K562 (cell line): ENCODE results near the gene DOCK1. TPM values are rescaled to one million over a fixed set of nuclear protein-coding genes. Genes with fewer than 3 reads are reported as not detected.

Experiments used
- CBFA2T2 ChIP-seq: fragments of 450-650 bp; conservative IDR thresholded peaks from 2 replicates; pipeline ENCODE4 v1.6.1; 2017; ENCODE audit warnings: mild to moderate bottlenecking
- CCAR2 ChIP-seq: fragments of 200-400 bp; formaldehyde crosslinking; IDR thresholded peaks from 2 replicates; pipeline ENCODE4 v1.6.1; 2017; ENCODE audit warnings: mild to moderate bottlenecking, low read depth, low read length
- CXXC5 ChIP-seq: fragments of 250-450 bp; sonication (Bioruptor Pico); IDR thresholded peaks from 2 replicates; pipeline ENCODE4 v1.8.0; 2022; ENCODE audit warnings: inconsistent platforms, mild to moderate bottlenecking, moderate library complexity
- DDX20 ChIP-seq: fragments of 450-650 bp; IDR thresholded peaks from 2 replicates; pipeline ENCODE4 v1.6.1; 2016; ENCODE audit warnings: missing genetic modification characterization, low read depth, mild to moderate bottlenecking, missing compliant biosample characterization, moderate library complexity
- HDAC1 ChIP-seq, 2 experiments: fragments of 450-650 bp; IDR thresholded peaks; 2 replicates each; pipeline ENCODE4 v1.6.1; 2016 to 2017; ENCODE audit warnings: inconsistent platforms in 1 of 2, mild to moderate bottlenecking in 1 of 2, moderate library complexity in 1 of 2
- HMG20B ChIP-seq: fragments of 250-450 bp; sonication (Bioruptor Pico); IDR thresholded peaks from 2 replicates; pipeline ENCODE4 v1.5.0; 2021; ENCODE audit warnings: mild to moderate bottlenecking
- HOXB6 ChIP-seq: fragments of 250-450 bp; sonication (Bioruptor Pico); IDR thresholded peaks from 2 replicates; pipeline ENCODE4 v1.5.1; 2022; ENCODE audit warnings: mild to moderate bottlenecking, borderline replicate concordance
- KHSRP ChIP-seq: fragments of 450-650 bp; IDR thresholded peaks from 2 replicates; pipeline ENCODE4 v1.6.1; 2017
- LARP7 ChIP-seq: fragments of 450-650 bp; IDR thresholded peaks from 2 replicates; pipeline ENCODE4 v1.6.1; 2016
- MYBL2 ChIP-seq, 2 experiments: fragments of 450-650 bp in 1 of 2; sonication (generic) in 1 of 2; formaldehyde crosslinking in 1 of 2; IDR thresholded peaks; 2 replicates each; pipeline versions ENCODE4 v1.6.1 to v1.8.1; 2017 to 2022; ENCODE audit warnings: borderline replicate concordance in 1 of 2, inconsistent platforms in 1 of 2, low read depth in 1 of 2, mild to moderate bottlenecking in 1 of 2, missing genetic modification reagents in 1 of 2, moderate library complexity in 1 of 2
- NR2C2 ChIP-seq, 2 experiments: fragments of 200-800 bp in 1 of 2; sonication (Bioruptor generic) in 1 of 2; sonication (generic) in 1 of 2; formaldehyde crosslinking in 1 of 2; IDR thresholded peaks; 2 replicates each; pipeline versions ENCODE4 v1.6.1 to v1.8.0; 2016 to 2022; ENCODE audit warnings: mild to moderate bottlenecking in 1 of 2, missing compliant biosample characterization in 1 of 2, missing genetic modification characterization in 1 of 2, missing genetic modification reagents in 1 of 2
- RFX5 ChIP-seq: IDR thresholded peaks from 2 replicates; pipeline ENCODE4 v1.6.1; 2011; ENCODE audit warnings: low read depth, mild to moderate bottlenecking, improper control_type of control experiment, low read length
- SAFB ChIP-seq: fragments of 200-400 bp; formaldehyde crosslinking; IDR thresholded peaks from 2 replicates; pipeline ENCODE4 v1.6.1; 2017; ENCODE audit warnings: low read depth, low read length, borderline replicate concordance
- TCF3 ChIP-seq: sonication (generic); formaldehyde crosslinking; IDR thresholded peaks from 2 replicates; pipeline ENCODE4 v1.4.0; 2020; ENCODE audit warnings: mild to moderate bottlenecking, missing genetic modification reagents
- YBX1 ChIP-seq: fragments of 450-650 bp; IDR thresholded peaks from 2 replicates; pipeline ENCODE4 v1.7.1; 2016; ENCODE audit warnings: mild to moderate bottlenecking
- ZFPM2 ChIP-seq: fragments of 250-450 bp; sonication (Bioruptor Pico); IDR thresholded peaks from 2 replicates; pipeline ENCODE4 v1.5.1; 2022; ENCODE audit warnings: mild to moderate bottlenecking
- ZNF263 ChIP-seq: sonication (generic); formaldehyde crosslinking; IDR thresholded peaks from 2 replicates; pipeline ENCODE4 v1.8.0; 2022; ENCODE audit warnings: mild to moderate bottlenecking, missing genetic modification reagents, borderline replicate concordance
- ZNF347 ChIP-seq: fragments of 450-650 bp; formaldehyde crosslinking; IDR thresholded peaks from 2 replicates; pipeline ENCODE4 v1.4.0; 2020; ENCODE audit warnings: low read depth, mild to moderate bottlenecking, moderate library complexity
- ZNF707 ChIP-seq: fragments of 250-450 bp; sonication (Bioruptor Pico); conservative IDR thresholded peaks from 2 replicates; pipeline ENCODE4 v1.8.0; 2022; ENCODE audit warnings: inconsistent platforms, mild to moderate bottlenecking, moderate library complexity
- polyA plus RNA-seq, 8 experiments: library from polyadenylated mRNA; depleted of rRNA in 4 of 8; stranded (reverse) in 5 of 8; unstranded in 3 of 8; fragments of >200 nt; fragmentation: Nextera tagmentation in 2 of 8; fragmentation: Illumina TruSeq in 1 of 8; extraction: Ambion mirVana in 2 of 8; extraction: Trizol in 1 of 8; gene quantifications; 2 replicates each; pipeline versions ENCODE4 v1.2.1 to v1.2.3, GENCODE V29; 2011 to 2014; ENCODE audit warnings: inconsistent platforms in 1 of 8, missing spikeins in 1 of 8
- total RNA-seq, 7 experiments: library from RNA; depleted of rRNA in 6 of 7; stranded (reverse); fragments of >200 nt in 6 of 7; fragmentation: Illumina TruSeq in 2 of 7; extraction: Trizol in 2 of 7; gene quantifications; 2 replicates each; pipeline versions ENCODE4 v1.2.1 to v1.2.3, GENCODE V29; 2011 to 2021; ENCODE audit warnings: low replicate concordance in 1 of 7
- TF ChIP-seq, protein P1 (sequence below): fragments of 200-400 bp; formaldehyde crosslinking; IDR thresholded peaks from 2 replicates; pipeline ENCODE4 v1.6.1; 2017; ENCODE audit warnings: mild to moderate bottlenecking, low read depth, low read length, moderate library complexity
- TF ChIP-seq, protein P2 (sequence below), 2 experiments: fragments of 450-650 bp in 1 of 2; sonication (generic) in 1 of 2; formaldehyde crosslinking in 1 of 2; IDR thresholded peaks in 1 of 2; conservative IDR thresholded peaks in 1 of 2; 2 replicates each; pipeline versions ENCODE4 v1.6.1 to v1.8.1; 2016 to 2023; ENCODE audit warnings: mild to moderate bottlenecking in 2 of 2, moderate library complexity in 2 of 2, inconsistent platforms in 1 of 2, missing genetic modification reagents in 1 of 2
- TF ChIP-seq, protein P3 (sequence below): fragments of 150-350 bp; conservative IDR thresholded peaks from 2 replicates; pipeline ENCODE4 v1.6.1; 2014; ENCODE audit warnings: low read length

Gene DOCK1
- total and polyA plus RNA-seq, 9 of the 15 experiments (the other 6 are each of a cell fraction or from before 2014, with no cell fraction given), result 0.31 TPM; not detected in 8

DNA sequence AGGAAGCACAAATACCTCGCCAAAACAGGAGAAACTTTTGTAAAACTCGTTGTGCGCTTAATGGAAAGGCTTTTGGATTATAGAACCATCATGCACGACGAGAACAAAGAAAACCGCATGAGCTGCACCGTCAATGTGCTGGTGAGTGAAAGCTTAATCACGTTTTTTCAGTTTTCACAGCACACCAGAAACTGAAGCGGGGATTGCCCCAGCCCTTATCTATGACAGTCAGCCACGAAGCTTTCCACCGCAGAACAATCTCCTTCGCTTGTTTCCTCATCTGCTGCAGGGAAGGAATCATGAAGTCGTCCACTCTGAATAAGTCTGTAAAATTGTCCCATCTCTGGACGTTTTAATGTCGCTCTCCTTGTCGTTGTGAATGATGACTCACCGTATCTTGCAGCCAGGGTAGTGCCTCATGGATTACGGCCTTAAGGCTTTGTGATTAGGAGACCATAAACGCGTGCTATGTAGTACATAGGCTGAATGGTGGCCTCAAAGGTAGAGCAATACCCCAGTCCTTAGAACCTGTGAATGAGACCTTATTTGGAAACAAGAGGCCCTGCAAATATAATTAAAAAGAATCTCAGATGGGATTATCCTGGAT lies 468.9 kb downstream of the DOCK1 start (continued):
- TF ChIP-seq CCAR2 (no peak), ZNF707 (no peak), RFX5 (no peak), DDX20 (tag) (no peak), YBX1 (no peak), HOXB6 (CRISPR knock-in tag) (no peak), SAFB (no peak), ZFPM2 (CRISPR knock-in tag) (no peak), TCF3 (peak; percentile 66), LARP7 (no peak), CXXC5 (CRISPR knock-in tag) (no peak), KHSRP (no peak), MYBL2 (IDR thresholded peaks at IDR 0.05; ENCODE audit: low read depth) (no peak), MYBL2 (CRISPR knock-in tag; IDR thresholded peaks at IDR 0.05; ENCODE audit: borderline replicate concordance) (no peak), NR2C2 (CRISPR knock-in tag; IDR thresholded peaks at IDR 0.05) (no peak), NR2C2 (tag; IDR thresholded peaks at IDR 0.05) (no peak), ZNF347 (CRISPR knock-in tag) (no peak), CBFA2T2 (peak; percentile 41), ZNF263 (CRISPR knock-in tag) (no peak), HMG20B (CRISPR knock-in tag) (no peak), HDAC1 (IDR thresholded peaks at IDR 0.05) (no peak)
- TF ChIP-seq, protein P1, sequence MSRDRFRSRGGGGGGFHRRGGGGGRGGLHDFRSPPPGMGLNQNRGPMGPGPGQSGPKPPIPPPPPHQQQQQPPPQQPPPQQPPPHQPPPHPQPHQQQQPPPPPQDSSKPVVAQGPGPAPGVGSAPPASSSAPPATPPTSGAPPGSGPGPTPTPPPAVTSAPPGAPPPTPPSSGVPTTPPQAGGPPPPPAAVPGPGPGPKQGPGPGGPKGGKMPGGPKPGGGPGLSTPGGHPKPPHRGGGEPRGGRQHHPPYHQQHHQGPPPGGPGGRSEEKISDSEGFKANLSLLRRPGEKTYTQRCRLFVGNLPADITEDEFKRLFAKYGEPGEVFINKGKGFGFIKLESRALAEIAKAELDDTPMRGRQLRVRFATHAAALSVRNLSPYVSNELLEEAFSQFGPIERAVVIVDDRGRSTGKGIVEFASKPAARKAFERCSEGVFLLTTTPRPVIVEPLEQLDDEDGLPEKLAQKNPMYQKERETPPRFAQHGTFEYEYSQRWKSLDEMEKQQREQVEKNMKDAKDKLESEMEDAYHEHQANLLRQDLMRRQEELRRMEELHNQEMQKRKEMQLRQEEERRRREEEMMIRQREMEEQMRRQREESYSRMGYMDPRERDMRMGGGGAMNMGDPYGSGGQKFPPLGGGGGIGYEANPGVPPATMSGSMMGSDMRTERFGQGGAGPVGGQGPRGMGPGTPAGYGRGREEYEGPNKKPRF, result no peak
- TF ChIP-seq, protein P2, sequence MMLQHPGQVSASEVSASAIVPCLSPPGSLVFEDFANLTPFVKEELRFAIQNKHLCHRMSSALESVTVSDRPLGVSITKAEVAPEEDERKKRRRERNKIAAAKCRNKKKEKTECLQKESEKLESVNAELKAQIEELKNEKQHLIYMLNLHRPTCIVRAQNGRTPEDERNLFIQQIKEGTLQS (IDR thresholded peaks at IDR 0.05), result peak; percentile 40
- TF ChIP-seq, protein P2 (CRISPR knock-in tag; conservative IDR thresholded peaks at IDR 0.05), result no peak
- TF ChIP-seq, protein P3, sequence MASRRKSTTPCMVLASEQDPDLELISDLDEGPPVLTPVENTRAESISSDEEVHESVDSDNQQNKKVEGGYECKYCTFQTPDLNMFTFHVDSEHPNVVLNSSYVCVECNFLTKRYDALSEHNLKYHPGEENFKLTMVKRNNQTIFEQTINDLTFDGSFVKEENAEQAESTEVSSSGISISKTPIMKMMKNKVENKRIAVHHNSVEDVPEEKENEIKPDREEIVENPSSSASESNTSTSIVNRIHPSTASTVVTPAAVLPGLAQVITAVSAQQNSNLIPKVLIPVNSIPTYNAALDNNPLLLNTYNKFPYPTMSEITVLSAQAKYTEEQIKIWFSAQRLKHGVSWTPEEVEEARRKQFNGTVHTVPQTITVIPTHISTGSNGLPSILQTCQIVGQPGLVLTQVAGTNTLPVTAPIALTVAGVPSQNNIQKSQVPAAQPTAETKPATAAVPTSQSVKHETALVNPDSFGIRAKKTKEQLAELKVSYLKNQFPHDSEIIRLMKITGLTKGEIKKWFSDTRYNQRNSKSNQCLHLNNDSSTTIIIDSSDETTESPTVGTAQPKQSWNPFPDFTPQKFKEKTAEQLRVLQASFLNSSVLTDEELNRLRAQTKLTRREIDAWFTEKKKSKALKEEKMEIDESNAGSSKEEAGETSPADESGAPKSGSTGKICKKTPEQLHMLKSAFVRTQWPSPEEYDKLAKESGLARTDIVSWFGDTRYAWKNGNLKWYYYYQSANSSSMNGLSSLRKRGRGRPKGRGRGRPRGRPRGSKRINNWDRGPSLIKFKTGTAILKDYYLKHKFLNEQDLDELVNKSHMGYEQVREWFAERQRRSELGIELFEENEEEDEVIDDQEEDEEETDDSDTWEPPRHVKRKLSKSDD, result no peak
